IPS-18c (cell line): Measurements from ENCODE around the gene MYRIP.
"Not testable (repeated sequence)": the region's sequence is repeated elsewhere in the genome, so short reads cannot be mapped to it uniquely, and the experiment has no call there.

Experiments
- H3K4me3 ChIP-seq: 2 replicates; pipeline ENCODE4 v1.7.0; 2013; ENCODE audit warnings: low read depth, mild to moderate bottlenecking, low read length, moderate library complexity; ENCODE audit not compliant: insufficient read depth
- H3K9me3 ChIP-seq: one replicate; pipeline ENCODE4 v1.6.1; 2013; ENCODE audit warnings: mild to moderate bottlenecking, low read length, moderate library complexity; ENCODE audit not compliant: control insufficient read depth, insufficient read depth

MYRIP gene

GRCh38 chr3:40267937-40268724 lies 458.7 kb downstream of the MYRIP start:
- no peak overlapping the region for H3K4me3 ChIP-seq
- H3K9me3 ChIP-seq, result no peaks in the 10 kb centered on the region

DNA sequence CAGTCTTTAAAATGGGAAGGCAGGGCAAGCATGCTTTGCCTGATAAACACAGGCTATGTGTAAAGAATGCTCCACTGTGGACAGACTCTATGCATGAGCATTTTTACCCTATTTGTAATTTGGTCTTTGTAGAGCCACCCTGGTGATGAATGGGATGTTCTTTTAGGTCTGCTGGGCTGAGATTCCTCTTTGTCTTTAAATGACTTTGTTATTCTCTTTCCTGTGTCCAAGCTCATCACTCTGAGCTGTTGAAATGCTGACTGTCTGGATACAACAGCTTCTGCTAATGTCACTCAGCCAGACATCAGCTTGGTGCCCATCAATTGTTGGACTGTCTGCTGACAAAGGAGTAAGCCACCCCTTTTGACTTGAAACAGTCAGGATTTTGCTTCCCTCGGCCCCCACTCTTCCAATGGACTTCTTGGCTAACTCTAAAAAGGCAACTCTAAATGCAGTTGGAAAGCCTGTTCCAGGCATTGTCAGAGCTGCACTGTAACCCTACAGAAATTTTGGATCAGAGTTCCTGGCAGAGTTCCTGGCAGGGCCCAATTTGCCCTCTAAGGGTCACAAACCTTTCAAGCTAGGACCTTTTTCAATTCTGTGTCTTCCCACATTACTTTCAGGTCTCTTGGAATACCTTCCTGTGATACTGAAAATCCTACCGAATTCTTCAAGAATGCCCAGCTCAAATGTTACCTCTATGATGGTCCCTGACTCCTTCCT lies 459.6 kb downstream of the MYRIP start:
- Histone ChIP-seq H3K4me3 (no peak overlapping the region), H3K9me3 (no peaks in the 10 kb centered on the region)

DNA sequence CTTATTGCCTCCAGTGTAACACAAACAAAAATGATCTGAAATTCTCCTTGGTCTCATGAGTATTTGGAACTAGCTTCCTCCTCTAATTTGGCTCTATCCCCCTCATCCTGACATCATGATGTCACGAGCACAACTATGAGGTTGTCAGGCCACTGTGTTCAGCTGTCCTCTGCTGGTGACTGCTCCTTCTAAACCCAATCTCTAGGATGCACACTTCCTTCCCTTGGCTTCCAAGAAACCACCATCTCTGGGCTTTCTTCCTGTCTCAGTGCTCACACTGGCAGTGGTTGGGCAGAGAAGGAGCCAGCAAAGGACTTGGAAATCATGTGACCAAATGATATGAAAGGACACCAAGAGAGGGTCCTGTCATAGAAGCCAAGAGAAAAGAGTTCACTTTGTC lies 469.4 kb downstream of the MYRIP start:
- no peak overlapping the region for H3K4me3 ChIP-seq

GRCh38 chr3:40281995-40282394 lies 472.6 kb downstream of the MYRIP start:
- H3K4me3 ChIP-seq, result no peak overlapping the region
- no peaks in the 10 kb centered on the region for H3K9me3 ChIP-seq

More for the DNA sequence above, 469.4 kb downstream of the MYRIP start:
- H3K9me3 ChIP-seq, result no peaks in the 10 kb centered on the region

DNA sequence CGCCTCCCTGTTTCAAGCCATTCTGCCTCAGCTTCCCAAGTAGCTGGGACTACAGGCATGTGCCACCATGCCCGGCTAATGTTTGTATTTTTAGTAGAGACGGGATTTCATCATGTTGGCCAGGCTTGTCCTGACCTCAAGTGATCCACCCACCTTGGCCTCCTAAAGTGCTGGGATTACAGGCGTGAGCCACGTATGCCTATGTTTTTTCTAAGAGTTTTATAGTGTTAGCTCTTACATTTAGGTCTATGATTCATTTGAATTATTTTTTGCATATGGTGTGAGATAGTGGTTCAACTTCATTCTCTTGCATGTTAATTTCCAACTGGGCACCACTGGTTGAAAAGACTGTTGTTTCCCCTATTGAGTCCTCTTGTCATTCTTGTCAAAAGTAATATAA lies 473.6 kb downstream of the MYRIP start:
- not testable (repeated sequence) for H3K9me3 ChIP-seq, H3K4me3 ChIP-seq

DNA sequence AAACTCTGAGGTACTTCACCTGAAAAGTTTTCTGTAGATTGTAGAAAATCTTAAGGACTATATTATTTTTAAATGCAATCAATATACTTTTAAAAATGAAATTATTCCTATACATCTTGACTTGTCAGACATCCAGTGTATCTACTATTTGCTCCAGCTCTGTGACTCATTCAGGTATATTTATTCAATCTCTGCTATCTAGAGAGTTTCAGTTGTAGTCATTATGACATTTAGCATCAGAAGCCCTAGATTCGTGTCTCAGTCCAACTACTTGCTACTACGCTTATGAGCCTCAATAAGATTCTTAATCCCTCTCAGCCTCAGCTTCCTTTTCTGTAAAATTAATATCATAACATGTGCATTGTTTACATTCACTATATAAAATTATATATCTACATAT lies 477.8 kb downstream of the MYRIP start:
- Histone ChIP-seq H3K9me3 (no peaks in the 10 kb centered on the region), H3K4me3 (no peak overlapping the region)

- no peak overlapping the region for H3K4me3 ChIP-seq
- H3K9me3 ChIP-seq, result no peaks in the 10 kb centered on the region
Measured at GRCh38 chr3:40290396-40290795, 481.0 kb downstream of the MYRIP start.

DNA sequence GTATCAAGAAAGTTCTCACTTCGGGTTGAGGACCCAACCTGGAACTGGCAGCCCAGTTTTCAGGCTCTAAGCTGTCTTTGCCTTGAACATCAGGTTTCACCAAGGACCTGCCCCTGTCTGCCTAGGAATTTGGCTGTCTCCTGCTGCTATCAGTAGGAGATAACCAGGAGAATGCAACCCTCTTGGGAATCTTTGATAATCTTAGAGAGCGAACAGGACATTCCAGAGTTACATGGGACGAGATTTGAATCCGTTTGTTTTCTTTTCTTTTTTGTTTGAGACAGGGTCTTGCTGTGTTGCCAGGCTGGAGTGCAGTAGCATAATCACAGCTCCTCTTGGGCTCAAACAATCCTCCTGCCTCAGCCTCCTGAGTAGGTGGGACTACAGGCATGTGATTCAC lies 482.1 kb downstream of the MYRIP start:
- Histone ChIP-seq H3K4me3 (no peak overlapping the region), H3K9me3 (no peaks in the 10 kb centered on the region)

DNA sequence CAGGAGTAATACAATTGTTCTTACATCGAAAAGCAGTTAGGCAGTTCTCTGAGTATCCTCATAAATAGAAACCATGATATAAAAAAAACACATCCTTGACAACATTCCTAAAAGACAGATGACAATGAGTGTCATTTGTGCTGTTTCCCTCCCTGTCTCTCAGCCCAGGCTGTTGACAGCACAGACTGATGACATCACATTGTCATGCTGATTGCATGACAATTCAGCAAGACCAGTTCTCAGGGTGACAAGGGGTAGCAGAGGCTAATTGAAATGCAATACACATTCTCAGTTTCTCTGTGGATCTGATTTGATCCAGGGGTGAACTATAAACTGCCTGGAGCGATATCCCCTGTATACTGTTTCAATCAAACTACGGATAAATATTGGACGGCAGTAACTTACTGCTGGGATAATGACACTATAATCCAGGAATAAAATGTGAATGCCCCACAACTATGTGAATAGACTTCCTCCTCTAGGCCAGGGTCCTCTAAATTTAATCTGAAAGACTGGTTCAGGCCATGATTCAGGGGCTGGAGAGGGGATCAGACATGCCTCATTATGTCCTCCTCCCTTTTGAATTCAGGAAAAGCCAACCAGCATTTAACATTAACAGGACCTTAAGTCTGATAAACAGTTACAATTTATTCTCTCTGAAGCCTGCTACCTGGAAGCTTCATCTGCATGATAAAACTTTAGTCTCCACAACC lies 483.4 kb downstream of the MYRIP start:
- Histone ChIP-seq H3K4me3 (no peak overlapping the region), H3K9me3 (no peaks in the 10 kb centered on the region)

- Histone ChIP-seq H3K4me3 (no peak overlapping the region), H3K9me3 (no peaks in the 10 kb centered on the region)
Measured at GRCh38 chr3:40294434-40294833, 485.0 kb downstream of the MYRIP start.

DNA sequence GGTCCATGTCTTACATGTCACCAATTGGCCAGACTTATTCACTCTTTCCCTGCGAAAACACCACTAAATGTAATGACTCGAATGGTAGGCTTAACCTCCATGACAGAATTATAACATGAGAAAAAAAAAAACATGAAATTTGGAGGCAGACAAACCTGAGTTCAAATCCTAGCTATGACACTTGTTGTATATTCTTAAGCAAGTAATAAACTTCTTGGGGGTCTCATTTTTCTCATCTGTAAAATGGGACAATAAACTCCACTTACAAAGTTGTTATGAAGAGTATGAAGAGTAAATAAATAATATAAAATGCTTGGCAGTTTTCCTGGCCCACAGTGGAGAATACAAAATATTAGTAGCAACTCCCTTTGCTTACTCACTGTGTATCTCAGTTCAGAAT lies 488.7 kb downstream of the MYRIP start:
- Histone ChIP-seq H3K9me3 (no peaks in the 10 kb centered on the region), H3K4me3 (no peak overlapping the region)

GRCh38 chr3:40299130-40299720 lies 489.8 kb downstream of the MYRIP start:
- Histone ChIP-seq H3K4me3 (no peak overlapping the region), H3K9me3 (no peaks in the 10 kb centered on the region)

DNA sequence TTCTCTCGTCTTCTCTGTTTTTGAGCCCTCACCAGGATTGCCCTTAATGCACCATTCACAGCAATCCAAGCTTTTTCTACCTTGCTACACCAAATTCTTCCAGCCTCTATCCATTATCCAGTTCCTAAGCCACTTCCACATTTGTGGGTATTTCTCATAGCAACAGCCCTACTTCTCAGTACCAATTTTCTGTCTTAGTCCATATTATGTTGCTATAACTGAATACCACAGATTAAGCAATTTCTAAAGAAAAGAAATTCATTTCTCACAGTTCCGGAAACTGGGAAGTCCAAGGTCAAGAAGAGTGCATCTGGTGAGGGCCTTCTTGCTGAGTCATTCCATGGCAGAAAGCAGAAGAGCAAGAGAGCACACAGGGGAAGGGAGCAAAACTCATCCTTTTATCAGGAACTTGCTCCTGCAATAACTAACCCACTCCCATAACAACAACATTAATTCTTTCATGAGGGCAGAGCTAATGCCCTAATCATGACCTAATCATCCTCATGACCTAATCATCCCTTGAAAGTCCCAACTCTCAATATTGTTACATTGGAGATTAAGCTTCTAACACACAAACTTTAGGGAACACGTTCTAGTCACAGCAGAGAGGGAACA lies 490.4 kb downstream of the MYRIP start:
- no peak overlapping the region for H3K4me3 ChIP-seq
- H3K9me3 ChIP-seq, result no peaks in the 10 kb centered on the region

- Histone ChIP-seq H3K4me3 (no peak overlapping the region), H3K9me3 (no peaks in the 10 kb centered on the region)
Measured at GRCh38 chr3:40302784-40303183, 493.4 kb downstream of the MYRIP start.

DNA sequence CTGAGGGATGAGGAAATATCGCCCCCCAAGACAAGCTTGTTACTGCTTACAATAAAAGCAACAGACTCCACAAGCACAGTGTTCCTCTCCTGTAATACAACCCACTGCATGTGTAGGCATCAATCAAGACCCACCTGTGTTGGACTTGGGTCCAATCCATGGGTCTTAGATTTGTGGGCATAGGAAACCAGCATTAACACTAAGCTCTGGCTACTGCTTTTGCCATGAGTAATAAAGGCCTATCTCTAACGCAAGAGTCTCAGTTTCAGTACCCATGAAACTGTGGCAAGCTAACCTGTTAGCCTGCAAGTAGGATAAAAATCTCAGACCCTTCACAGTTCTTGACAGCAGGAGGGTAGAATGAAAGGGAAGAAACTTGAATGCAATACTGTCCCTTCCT lies 494.9 kb downstream of the MYRIP start:
- no peak overlapping the region for H3K4me3 ChIP-seq
- no peaks in the 10 kb centered on the region for H3K9me3 ChIP-seq

- Histone ChIP-seq H3K9me3 (no peaks in the 10 kb centered on the region), H3K4me3 (no peak overlapping the region)
Measured at GRCh38 chr3:40306336-40306735, 496.9 kb downstream of the MYRIP start.

GRCh38 chr3:40307176-40307575 lies 497.8 kb downstream of the MYRIP start:
- H3K9me3 ChIP-seq, result no peaks in the 10 kb centered on the region

More at GRCh38 chr3:40307176-40307575, 497.8 kb downstream of the MYRIP start:
- no peak overlapping the region for H3K4me3 ChIP-seq
